HG03565 (cell line): ENCODE measurements around the gene FAM185A.
A peak's percentile ranks its signal among the peaks of the same experiment; 100 is the strongest.
"Not testable (repeated sequence)": the region's sequence is repeated elsewhere in the genome, so short reads cannot be mapped to it uniquely, and the experiment has no call there.

Source experiments
- ATAC-seq: cut with Tn5 transposase; IDR thresholded peaks from one replicate; pipeline ENCODE4 v1.9.1; 2021; ENCODE audit warnings: mild to moderate bottlenecking, moderate library complexity; ENCODE audit not compliant: unreplicated experiment

Gene FAM185A

DNA sequence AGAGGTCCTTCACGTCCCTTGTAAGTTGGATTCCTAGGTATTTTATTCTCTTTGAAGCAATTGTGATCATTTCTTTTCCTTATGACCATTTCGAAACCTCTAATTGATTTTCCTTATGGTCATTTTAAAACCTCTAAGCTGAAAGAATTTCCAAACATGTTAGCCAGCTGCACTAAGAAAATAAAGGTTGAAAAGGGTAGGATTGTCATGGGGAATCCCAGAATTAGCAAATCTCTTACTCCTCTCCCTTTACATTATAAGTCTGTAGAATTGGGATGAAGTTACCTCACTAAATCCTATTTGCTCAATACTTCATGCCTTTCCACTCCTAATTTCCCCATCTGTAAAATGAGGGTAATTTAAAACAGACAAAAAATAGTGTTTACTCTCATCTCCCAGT is 79.5 kb downstream of the FAM185A start:
- no peak for ATAC-seq

DNA sequence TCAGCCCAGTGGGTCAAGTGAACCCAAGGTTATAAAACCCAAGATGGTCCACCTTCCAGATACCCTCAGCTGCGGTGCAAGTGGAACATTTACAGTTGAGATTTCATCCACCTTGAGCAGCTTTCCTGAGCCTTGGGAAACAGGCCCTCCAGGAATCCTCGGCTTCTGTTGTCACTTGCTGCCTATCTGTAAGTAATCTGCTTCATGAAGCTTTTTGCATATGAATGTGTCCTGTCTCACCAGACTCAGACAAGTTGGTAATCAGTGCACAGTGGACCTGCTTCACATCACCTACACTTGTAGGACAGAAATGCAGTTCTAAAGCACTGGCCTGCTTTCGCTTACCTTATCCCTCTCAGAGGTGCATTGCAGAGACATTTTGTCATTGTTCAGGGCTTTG is 80.3 kb downstream of the FAM185A start:
- no peak for ATAC-seq

DNA sequence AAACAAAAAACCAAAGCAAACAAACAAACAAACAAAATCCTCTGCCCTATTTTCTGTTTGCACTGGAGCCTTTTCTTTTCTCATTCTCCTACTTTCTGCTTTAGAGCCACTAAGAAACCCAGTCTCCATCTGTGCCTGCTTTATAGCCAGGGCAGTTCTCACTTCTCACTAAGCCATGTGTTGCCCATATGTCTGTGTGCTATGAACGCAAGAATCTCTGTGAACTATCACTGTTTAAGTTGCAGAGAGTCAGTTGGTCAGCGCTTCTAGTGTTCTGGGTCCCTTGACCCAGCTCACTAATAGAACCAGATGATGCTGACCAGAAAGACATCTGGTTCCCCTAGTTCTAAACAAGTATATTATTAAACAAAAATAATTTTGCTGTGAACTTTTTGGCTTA is 81.4 kb downstream of the FAM185A start:
- no peak for ATAC-seq

DNA sequence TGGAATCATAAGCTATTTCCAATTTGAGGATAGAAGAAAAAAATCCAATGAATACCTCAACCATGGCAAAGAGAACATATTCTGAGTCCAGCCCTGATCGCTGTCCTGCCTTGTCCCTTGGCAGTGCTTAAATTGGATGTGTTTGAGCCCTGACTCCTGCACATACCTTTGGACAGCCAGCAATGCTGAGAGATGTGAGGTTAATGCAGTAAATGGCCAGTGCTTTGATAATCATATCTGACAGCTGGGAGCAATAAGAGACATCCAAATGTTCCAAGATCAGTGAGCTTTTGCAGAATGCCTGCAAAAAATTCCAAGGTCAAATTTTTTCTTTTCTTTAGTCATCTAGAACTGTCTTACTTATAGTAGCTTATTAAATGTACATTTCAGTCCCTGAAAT is 83.9 kb downstream of the FAM185A start:
- ATAC-seq: no peak

DNA sequence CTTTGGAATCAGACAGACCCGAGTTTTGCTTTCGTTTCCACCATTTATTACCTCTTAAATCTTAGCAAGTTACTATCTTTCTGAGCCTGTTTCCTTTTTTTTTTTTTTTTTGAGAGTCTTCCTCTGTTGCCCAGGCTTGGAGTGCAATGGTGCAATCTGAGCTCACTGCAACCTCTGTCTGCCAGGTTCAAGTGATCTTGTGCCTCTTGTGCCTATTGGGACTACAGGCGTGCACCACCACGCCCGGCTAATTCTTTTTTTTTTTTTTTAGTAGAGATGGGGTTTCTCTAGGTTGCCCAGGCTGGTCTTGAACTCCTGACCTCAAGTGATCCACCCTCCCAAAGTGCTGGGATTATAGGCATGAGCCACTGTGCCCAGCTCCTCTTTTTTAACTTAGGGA is 84.5 kb downstream of the FAM185A start:
- ATAC-seq: no peak

DNA sequence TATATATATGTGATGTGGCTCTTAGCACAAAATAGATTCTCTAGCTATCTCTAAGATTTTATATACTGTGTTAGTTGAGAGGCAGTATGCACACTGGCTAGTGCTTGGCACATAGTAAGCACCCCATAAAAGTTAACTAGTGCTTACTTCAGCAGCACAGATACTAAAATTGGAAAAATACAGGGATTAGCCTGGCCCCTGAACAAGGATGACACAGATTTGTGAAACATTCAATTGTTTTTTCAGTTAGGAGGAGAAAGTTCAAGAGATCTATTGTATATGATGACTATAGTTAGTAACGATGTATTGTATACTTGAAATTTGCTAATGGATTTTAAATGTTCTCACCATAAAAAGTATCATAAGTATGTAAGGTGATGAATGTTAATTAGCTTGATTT is 85.7 kb downstream of the FAM185A start:
- no peak for ATAC-seq

DNA sequence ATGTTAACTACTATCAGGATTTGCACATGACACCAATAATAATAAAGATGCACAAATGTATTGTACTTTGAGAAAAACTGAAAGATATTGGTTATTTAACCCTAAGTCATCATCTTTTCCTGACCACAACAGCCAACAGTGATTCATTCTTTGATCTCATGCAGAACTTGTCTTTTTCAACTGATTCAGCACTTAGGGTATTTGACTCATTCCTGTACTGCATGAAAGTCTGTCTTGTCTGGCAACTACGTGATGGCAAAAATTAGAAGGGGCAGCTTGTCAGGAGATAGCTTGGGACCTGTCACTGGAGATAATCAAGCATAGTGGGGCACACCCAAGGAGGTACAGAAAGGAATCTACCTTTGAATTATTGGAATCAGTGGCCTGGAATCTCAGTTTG is 86.2 kb downstream of the FAM185A start:
- ATAC-seq: peak; percentile 95

DNA sequence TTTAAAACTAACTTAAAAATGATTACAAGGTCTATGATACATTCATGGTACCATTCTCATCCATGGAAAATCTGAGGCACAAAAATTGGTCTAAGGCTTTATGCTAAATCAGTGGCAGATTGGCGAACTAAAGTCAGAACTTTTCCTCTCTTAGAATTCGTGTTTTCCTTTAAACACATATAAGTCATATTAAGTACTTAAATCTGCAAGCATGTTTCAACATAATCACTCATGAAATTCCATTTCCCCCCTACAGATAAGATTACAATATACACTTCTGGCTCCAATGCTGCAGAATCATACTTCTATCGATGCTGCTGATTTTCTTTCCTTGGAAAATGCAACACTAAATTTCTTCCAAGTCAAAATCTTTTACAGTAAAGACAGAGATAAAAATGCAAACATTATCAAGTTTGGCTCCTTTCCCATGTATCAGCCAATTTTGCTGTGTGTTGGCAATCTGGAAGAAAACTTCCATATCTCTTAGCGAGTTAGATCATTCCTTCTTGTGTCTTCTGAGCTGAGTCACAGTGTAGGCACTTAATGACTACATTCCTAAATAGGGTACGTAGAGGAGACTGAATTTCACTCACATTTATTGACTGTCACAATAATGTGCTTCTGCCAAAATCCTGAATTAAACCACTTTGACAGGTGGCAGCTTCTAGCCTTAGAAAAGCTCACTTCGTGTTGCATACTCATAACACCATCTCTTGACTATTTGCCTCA is 87.6 kb downstream of the FAM185A start:
- ATAC-seq: no peak

DNA sequence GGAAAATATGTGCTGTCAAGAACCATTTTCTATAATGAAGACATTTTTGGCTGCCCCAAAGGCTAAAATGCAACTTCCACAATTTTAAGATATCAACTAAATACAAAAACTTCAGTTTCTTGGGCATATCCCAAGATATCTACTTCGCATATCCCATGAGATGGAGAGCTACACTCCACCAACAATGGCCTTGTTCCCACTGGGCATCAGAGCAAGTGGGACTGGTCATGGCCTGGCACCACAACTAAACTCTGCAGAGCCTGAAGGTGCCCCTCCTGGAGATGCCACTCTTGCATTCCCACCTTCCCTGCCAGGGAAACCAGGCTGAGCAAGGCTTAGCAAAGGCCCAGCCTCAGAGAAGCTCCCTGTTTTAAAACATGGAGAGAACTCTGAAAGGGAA is 88.2 kb downstream of the FAM185A start:
- no peak for ATAC-seq

DNA sequence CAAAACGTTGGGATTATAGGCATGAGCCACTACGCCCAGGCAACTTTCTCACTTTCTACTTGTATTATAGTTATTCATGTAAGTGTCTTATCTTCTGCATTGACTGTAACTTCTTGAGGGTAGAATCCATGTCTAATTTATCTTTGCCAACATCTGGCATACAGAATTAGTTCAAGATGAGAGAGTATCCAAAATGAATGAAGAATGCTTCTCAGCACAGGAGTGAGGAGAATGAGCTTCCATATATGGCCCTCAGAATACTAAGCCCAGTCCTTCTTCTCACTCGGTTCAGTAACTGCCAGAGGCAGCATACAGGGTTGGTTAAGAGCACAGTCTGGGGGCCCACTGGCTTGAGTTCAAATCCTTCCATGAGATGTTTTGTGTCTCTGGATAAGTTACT is 89.0 kb downstream of the FAM185A start:
- no peak for ATAC-seq

DNA sequence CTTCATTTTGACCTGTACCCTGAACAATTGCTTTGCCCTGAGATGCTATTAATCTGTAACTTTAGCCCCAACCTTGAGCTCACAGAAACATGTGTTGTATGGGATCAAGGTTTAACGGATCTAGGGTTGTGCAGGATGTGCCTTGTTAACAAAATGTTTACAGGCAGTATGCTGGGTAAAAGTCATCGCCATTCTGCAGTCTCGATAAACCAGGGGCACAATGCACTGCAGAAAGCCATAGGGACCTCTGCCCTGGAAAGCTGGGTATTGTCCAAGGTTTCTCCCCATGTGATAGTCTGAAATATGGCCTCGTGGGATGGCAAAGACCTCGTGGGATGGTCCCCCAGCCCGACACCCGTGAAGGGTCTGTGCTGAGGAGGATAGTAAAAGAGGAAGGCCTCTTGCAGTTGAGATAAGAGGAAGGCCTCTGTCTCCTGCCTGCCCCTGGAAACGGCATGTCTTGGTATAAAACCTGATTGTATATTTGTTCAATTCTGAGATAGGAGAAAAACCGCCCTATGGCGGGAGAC is 89.8 kb downstream of the FAM185A start:
- not testable (repeated sequence) for ATAC-seq

DNA sequence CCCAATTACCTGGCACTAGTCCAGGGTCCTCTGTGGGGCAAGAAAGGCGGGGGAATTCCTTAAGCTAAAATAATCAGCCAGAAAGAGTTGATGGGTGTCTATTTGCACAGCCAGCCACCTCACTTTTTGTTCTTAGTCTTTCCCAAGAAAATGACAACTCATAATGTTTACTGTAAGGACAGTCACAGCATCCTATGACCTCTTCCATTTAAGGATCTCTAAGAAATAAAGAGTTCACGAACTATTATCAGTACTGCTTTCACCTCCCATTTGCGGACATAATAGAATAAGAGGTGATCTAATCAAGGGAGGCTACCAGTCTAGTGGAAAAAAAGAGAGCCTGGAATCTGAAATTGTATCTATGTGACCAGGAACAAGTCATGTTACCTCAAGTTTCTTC is 91.6 kb downstream of the FAM185A start:
- no peak for ATAC-seq

DNA sequence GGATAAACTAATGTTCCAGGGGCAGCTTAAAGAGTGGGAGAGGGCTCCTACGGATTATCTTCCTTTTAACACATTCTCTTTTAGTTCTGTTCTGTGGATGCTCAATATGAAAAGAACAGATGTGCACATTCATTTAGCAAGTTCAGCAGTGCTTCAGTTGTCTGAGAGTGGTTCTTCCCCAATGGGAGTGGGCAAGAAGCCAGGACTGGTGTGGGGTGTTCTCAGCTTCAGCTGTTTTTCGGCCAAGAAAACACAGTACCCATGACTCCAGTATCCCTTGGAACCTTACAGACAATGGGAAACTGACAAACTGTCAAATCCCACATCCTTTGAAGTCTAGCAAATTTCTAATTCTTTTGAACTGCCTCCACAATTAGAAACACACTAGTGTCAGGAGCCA is 92.5 kb downstream of the FAM185A start:
- ATAC-seq: no peak

DNA sequence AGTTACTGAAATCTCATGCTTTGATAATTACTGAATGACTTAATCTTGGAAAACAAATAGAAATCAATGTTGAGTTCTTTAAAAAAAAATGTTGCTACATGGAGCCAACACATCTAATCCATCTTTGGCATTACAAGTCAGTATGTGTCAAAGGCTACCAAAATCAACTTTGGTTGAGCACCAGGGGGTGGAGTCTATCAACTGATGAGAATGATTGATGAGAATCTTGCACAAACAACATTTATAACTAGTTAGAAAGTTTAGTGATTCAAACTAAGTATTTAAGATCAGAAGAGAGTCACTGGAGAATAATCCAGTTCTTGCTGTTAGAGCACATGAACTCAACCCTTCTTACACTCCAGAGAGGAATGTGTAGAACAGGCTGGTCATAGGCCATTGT is 93.5 kb downstream of the FAM185A start:
- no peak for ATAC-seq

DNA sequence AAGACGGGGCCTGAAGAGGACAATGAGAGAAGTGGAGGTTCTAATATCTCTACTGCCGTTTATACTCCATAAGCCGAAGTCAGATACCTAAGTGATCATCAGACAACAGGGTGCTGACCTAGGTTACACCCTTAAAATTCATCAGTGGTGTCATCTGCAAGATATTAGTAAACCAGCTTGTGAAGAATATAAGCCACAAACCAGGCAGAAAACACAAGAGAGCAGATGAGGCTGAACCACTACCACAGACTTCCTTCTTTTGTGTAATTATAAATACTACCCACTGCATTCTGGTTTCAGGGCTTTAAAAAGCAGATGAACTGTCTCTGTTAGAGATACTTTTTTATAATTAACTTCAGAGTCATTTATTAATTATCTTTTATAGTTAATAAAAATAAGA is 95.1 kb downstream of the FAM185A start:
- ATAC-seq: peak; percentile 74

DNA sequence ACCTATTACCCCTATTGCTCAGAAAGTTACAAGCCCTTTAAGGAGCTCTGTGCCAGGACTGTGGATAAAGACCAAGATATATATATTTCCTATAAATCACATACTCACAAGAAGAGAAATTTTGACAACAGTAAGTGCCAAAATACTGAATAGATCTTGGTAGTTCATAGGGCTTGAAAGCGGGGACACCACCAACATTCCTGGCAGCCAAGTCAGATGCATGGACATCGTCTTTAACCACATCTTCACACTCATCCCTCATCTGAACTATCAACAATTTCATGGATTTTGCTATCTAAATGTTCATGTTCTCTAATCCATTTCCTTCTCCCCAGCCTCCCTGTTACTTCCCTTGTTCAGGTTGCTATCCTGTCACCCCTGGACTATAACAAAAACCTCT is 96.5 kb downstream of the FAM185A start:
- ATAC-seq: no peak

DNA sequence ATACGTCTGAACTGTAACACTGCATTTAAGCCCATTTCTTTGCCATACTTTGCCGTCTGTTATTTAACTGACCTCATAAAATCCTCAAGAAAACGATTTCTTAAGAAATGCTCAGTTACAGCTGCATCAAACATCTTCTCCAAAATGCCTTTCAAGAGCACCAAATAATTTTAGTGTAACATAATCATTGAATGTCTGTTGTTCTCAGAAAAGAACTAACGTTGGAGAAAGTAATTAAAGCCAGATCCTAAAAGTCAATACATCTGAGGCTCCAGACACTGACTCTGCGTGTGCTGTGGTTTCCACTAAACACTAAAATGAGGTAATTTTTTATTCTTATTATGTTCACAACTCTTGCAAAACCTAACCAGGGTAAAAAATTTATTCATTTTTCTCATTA is 100.3 kb downstream of the FAM185A start:
- no peak for ATAC-seq

DNA sequence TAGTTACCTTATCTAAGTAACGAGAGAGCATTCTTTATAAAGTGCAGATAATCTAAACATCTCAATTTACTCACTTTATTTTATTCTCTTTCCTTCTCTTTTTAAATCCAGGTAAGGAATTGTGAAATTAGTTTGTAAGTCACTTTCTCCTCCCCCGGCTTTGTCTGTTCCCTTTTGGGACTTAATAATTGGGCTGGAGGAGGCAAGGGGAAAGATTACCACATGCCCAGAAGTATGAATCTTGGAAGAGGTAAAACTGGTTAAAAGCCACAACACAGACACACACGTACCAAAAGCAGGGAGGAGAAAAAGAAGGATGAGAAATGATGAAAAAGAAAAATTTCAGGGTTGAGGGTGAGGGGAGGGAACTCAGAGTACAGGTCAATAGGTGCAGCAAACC is 100.7 kb downstream of the FAM185A start:
- ATAC-seq: no peak

DNA sequence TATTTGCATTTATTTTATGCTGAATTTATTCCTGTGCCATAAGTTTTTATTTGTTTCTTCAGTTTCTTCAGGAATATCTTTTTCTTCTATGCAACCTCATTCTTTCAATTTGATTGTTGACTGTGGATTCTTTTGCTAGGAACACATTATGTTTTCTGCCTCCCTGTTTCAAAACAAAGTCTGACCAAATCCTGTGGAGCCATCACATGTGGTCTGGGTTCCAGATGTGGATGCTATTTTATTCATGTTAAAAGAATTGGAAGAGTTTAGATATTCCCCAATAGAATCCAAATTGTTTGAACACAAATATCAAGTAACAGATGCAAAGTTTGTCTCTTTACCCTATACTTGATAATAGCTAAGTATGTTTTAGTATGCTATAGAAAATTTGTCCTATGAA is 107.2 kb downstream of the FAM185A start:
- no peak for ATAC-seq
